ENCODE results near the gene ZNF816.
A peak's percentile ranks its signal among the peaks of the same experiment; 100 is the strongest.
"Not testable (repeated sequence)": the region's sequence is repeated elsewhere in the genome, so short reads cannot be mapped to it uniquely, and the experiment has no call there.

Gene ZNF816

GRCh38 chr19:52936954-52937325 lies 25.7 kb downstream of the ZNF816 start:
- no peak for DNase-seq (ENCODE audit: low read depth, low spot score)
- peak overlapping the region; percentile 70 for H3K27ac ChIP-seq

GRCh38 chr19:52936151-52936953 lies 26.3 kb downstream of the ZNF816 start:
- no peak for DNase-seq (ENCODE audit: low read depth, low spot score)
- H3K27ac ChIP-seq = peak overlapping the region; percentile 70

- H3K27ac ChIP-seq = peak overlapping the region; percentile 70
- DNase-seq (ENCODE audit: low read depth, low spot score) = no peak
These were observed 27.2 kb downstream of the ZNF816 start for GRCh38 chr19:52935434-52935833.

DNA sequence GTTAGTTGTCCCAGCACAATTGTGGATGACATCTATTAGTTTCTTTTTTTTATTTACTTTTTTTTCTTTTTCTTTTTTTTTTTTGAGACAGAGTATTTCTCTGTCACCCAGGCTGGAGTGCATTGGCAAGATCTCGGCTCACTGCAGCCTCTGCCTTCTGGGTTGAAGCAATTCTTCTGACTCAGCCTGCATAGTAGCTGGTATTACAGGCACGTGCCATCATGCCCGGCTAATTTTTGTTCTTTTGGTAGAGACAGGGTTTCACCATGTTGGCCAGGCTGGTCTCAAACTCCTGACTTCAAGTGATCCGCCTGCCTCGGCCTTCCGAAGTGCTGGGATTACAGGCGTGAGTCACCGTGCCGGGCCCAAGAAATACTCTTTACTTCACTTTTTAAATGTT lies 38.0 kb downstream of the ZNF816 start:
- not testable (repeated sequence) for DNase-seq (ENCODE audit: low read depth, low spot score)
- peak overlapping the region; percentile 95 for H3K27ac ChIP-seq

DNA sequence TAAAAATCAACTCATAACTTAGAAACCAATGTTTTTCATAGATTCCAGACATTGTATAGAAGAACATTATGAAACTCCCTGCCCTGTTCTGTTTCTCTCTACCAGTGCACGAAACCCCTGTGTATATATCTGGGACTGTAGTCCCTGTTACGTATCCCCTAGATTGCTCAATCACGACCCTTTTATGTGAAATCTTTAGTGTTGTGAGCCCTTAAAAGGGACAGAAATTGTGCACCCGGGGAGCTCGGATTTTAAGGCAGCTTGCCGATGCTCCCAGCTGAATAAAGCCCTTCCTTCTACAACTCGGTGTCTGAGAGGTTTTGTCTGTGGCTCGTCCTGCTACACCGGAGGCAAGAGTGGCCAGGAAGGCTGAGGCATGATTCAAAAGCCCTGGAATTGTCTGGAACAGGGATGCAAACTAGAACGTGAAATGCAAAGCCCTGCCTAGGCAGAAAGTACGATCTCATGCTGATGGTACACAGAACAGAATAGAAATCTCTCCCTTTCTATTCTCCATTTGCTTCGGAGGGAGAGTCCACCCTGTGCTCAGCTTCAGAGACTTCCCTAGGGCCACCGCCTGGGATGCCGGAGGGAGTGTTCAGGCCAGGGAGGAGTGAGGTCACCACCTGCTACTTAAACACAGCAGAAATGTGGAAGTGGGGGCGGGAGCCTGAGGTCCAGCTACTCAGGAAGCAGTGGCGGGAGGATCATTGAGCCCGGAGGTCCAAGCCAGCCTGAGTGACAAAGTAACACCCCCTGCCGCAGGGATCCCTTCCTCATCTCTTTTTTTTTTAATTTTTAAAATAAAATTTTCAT lies 38.7 kb downstream of the ZNF816 start:
- no peak for DNase-seq (ENCODE audit: low read depth, low spot score)
- peak overlapping the region; percentile 95 for H3K27ac ChIP-seq

DNA sequence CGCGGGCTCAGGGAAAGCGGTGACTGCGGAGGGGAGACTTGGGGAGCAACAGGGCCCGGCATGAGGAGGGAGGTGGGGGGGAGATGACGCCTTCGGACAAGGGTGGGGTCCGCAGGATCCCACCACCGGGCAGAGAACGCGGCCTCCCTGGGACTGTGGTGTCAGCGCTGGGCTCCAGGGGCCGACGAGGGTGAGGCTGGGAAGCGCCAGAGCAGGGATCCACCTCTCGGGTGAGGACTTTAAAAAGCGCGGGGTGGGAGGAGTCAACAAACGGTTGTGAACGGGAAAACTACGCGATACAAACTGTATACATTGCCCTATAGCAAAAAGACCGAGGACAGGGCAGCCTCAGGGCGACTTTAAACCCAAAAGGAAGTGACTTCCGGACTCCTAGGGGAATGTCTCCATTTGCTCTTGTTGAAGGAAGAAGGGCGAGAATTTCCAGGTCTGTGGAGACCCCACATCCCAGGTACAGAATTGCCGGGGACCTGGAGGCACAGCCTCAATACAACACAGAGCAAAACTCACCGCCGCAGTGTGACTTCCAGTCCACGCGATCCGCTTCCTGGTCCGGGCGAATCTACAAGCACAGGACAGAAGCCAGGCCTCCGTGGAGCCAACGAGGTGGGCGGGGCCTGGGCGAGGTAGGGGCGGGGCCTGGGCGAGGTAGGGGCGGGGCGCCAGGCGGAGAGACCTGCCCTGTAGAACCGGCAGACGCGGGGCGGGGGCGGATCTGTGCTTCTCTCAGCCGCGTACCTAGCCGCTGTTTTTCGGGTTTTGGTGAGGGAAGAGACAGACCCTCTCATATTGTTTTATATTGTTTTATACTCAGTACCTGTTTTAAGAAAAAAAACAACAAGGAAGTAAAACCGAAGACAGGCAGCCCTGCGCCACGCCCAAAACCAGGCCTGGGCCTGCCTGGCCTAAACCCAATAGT lies 39.6 kb downstream of the ZNF816 start, which contains the start of gene ZNF888:
Gene ZNF888, minus strand, starts transcription at position 588 of the 937 bp plus-strand sequence. CDS start 5,555 bp downstream, outside the sequence.
- H3K27ac ChIP-seq = peak within 1 kb of the TSS; percentile 95
- DNase-seq (ENCODE audit: low read depth, low spot score) = no peak

DNA sequence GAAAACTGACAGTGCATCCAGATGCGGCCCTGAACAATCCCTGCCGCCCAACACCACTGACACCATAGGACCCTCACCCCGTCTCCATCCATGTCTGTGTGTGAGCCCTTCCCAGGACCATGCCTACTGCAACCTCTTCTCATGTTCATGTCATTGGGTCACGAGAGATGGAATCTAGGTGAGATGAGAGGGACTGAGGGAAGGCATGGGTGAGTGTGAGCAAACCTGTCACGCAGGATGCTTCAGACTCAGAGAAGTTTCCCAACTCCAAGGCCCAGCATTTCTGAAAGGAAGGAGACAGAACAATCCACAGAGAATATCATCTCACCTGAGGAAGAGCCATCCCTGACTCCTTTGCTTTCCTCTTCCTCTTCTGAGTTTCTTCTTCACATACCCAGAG lies 45.1 kb downstream of the ZNF816 start:
- DNase-seq (ENCODE audit: low read depth, low spot score) = no peak
- H3K27ac ChIP-seq = no peak overlapping the region

GRCh38 chr19:52910648-52911047 lies 52.0 kb downstream of the ZNF816 start:
- DNase-seq (ENCODE audit: low read depth, low spot score) = no peak
- no peak overlapping the region for H3K27ac ChIP-seq

GRCh38 chr19:52904052-52904780 lies 58.5 kb downstream of the ZNF816 start:
- H3K27ac ChIP-seq = peak overlapping the region; percentile 61

GRCh38 chr19:52901842-52902241 lies 60.8 kb downstream of the ZNF816 start:
- H3K27ac ChIP-seq = no peak overlapping the region

More at GRCh38 chr19:52904052-52904780, 58.5 kb downstream of the ZNF816 start:
- not testable (repeated sequence) for DNase-seq (ENCODE audit: low read depth, low spot score)

More at GRCh38 chr19:52901842-52902241, 60.8 kb downstream of the ZNF816 start:
- no peak for DNase-seq (ENCODE audit: low read depth, low spot score)

Measured in epithelial cell of prostate (primary cell).